NOMO-1 (cell line): ENCODE measurements around the gene SGCG.

Experiments
- DNase-seq, 2 experiments: peaks; one replicate each; lab custom pipeline; 2025; ENCODE audit not compliant: unreplicated experiment in 2 of 2; lab: John Stamatoyannopoulos, UW

Gene SGCG

DNA sequence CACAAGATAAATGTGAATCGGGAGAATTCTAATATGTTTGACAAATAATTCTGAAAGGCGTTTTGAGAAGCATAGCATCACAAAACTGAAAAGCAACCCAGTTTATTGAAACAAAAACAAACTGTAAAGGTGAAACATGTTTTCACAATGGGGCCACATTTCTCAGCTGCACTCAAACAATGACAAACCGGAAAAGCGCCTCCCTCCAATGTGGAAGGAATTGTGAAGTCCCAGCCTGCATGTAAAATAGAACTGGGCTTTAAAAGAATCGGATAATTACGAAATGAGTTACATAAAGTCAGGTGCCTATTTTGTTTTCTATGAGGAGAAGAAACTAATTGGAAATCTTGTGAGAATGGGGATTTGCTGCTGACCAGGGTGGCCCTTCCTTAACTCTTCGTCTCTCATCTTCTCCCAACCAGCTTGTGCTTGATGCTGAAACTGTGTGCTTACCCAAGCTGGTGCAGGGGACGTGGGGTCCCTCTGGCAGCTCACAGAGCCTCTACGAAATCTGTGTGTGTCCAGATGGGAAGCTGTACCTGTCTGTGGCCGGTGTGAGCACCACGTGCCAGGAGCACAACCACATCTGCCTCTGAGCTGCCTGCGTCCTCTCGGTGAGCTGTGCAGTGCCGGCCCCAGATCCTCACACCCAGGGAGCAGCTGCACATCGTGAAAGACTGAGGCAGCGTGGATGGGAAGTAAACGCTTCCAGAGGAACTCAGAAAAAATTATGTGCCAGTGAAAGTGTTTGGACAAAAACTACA is 143.3 kb downstream of the SGCG start:
- no peak for DNase-seq

DNA sequence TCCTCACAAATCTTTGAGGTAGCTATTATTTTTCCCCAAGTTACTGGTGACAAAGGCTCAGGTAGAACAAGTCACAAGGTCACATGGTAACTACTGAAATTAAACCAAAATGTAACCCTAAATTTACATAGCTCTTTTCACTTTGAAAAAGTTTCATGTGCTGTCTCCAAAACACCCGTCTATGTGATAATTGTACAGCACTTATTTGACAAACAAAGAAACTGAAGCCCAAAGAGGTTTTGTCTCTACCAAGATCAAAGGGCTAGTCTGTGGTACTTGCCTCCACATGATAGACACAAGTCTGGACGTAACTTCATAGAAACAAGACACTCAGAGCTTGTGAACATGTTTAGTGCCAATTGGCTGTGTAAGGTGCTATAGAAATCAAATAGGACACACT is 144.4 kb downstream of the SGCG start:
- no peak for DNase-seq

DNA sequence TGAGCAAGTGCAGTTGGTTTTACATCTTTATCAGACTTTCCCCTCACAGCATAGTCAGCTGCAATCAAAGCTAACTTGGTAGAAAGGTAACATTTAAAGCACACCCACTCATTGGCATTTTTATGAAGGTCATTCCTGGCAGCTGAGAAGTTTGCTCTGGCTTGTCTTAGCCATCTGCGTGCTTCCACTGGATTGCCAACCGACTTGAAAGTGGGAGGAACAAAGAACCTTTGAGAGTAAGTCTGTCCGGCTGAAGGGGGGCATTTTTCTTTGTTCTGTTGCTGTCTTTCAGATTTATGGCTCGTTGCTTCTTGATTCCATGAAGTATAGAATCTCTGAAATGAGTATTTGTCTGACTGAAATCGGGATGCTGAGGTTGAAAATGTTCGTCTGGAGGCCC is 149.6 kb downstream of the SGCG start:
- no peak for DNase-seq

DNA sequence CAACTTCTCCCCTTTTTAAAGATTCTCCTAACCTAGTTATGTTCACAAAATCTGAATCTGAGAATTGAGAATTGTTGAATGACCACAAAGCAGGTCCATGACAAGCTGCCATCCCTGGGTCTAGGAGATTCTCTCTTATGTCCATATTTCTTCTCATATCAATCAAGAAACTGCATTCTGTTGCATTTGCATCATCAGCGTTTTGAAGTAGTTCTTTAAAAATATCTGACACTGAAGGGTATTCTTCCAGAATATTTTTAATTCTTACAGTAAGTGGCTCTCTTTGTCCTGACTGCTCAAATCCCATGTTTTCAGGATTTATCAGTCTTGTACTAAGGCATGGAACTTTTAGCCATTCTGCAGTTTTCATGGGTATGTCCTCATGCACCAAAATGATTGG is 158.4 kb downstream of the SGCG start:
- no peak for DNase-seq

DNA sequence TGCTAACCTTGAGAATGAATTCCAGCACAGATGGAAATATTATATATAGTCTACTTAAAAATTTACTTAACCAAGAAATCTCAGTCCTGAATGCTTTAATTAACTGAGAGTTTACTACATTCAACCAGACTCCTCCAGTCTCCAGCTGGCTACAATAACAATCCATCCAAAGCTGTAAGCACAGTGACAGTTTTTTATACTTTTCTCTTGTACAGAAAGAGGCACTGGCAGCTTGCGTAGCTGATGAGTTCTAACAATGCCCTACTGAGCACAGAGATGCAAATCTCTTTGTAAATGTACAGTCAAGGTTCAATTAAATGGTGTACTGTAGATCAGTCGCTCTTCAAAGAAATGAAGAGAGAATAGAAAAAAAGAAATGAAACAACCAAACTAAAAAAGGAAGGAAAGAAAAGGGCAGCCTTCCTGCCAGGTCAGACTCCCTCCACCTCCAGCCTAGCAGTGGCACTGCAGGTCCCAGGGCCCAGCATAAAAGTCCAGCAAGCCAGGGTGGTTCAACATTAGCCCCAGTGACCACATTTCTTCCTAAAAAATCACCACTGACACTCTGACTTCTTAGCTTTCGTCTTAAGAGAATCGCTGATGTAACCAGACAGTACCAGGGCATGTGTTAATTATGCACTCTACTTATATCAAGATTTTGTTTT is 164.3 kb downstream of the SGCG start:
- no peak for DNase-seq

DNA sequence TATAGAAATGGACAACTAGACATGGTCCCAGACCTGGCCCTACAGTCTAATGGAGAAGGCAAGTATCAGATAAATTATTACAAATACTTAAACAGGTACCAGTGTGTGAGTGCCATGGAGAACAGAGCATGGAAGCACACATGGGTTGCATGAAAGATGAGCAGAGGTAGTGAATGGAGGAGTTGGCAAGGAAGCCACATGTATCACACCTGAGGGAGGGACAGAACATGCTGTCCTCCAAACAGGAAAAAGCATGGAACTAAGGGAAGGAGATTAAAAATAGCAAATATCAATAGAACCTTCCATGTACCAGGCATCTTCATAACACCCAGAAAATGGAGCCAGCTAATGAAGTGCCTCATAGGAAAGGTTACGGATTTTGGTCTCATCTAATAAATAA is 166.8 kb downstream of the SGCG start:
- no peak for DNase-seq

DNA sequence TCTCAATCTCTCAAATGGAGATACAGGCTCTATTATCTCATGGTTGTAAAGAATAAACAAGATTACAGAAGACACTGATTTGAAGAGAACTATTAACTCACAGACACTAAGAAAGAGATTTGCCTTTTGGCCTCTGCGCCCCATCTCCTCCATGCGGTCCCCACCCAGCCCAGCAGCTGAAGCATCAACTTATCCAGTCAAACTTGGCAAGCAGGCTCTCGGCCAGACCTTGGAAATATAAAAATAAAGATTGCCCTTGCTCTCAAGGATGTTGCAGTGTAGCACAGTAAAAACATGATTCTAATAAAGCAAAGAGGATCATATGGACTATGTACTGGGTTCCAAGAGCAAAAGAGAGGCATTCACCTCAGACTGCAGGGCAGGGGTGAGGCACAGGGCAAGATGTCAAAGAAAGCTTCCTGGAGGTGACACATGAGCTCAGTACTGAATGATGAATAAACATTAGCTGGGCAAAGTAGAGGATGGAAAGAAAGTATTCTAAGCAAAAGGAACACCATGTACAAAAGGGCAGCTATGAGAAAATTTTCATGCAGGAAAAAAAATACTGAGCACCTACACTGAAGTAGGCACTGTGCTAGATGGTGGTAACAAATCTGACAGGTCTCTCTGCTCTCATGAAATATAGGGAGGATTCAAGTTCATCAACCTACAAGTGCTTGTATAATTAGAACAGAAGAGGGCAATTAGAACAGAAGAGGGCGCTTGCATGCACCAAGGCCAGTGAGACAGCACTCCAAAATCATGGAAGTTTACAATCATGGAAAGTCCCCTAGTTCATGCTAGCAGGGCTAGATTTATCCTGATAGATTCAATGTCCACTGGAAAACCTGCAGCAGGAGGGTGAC is 167.7 kb downstream of the SGCG start:
- no peak for DNase-seq

DNA sequence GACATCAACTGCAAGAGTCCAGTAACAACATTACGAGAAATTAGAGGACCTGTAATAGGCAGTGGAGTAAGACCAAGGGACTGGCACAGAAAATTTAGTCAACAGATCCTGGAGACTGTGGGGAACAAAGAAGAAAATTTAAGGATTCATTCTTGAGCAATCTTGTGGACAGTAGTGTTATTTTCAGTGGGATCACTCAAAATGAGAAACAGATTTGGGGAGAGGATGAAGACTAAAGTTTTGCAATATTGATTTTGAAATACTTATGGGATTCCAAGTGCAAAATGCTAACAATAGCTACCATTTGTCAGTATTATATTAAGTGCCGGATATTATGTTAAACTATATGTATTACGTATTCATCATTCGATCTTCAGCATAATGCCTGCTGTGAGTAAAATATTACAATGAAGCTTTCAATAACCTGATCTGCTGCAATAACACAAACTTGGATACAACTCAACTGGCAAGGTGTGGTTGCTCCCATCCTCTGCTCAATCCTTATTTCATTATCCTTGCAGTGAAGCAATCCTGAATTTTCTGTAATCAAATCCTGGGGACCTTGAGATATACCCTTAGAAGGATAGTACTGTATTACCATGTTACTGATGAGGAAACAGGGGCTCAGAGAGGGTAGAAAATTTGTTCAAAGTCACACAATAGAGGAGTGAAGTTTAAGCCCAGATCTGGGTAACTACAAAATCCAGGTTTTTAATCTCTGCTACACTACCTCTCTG is 168.6 kb downstream of the SGCG start:
- no peak for DNase-seq

DNA sequence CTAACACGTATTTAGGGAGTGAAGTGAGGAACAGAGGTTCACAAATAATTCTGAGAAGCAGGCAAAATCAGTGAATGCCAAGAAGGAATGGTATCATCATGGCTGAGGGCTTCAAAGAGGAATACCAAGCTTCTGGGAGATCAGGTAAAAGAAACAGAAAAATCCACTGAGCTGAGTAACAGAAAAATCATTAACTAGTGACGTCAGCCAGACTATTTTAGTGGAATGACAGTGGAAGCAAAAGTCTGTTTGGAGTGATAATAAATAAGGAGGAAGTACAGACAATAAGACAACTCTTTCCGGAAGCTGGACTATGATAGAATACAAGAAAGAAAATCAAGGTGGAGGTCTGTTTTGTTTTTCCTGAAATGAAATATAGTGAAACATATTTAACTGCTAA is 169.2 kb downstream of the SGCG start:
- DNase-seq, result no peak

DNA sequence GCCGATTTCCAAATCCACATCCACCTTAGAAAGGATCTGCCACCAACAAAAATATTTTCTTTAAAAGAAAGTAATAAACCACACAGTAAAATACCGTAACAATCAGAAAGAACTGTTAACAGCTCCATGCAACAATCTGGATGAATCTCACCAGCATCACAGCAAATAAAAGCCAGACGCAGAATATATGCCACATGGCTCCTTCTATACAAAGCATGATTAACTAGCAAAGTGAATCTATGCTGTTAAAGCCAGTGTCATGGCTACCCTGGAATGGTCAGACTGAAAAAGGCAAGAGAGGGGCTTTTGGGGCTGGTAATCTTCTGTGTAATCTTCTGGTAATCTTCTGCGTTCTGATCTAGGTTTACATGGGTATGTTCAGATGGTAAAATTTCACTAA is 171.4 kb downstream of the SGCG start:
- no peak for DNase-seq

DNA sequence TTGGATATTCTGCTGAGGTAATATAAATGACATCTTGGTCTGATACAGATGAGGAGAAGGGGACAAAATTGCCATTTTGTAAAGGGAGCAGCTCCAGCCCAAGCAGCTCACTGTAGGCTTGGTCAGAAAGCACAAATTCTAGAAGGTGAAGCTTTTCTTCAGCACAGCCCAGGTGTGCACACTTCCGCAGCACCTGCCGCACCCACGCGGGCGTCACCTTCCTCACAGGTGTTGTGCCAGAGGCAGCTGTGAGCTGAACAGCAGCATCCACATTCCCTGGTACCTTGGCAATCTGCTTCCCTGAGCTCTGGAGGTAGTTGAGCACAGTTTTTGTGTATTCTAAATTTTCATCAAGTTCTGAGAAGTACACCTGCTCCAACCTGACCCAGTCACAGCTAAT is 173.7 kb downstream of the SGCG start:
- DNase-seq, result no peak

DNA sequence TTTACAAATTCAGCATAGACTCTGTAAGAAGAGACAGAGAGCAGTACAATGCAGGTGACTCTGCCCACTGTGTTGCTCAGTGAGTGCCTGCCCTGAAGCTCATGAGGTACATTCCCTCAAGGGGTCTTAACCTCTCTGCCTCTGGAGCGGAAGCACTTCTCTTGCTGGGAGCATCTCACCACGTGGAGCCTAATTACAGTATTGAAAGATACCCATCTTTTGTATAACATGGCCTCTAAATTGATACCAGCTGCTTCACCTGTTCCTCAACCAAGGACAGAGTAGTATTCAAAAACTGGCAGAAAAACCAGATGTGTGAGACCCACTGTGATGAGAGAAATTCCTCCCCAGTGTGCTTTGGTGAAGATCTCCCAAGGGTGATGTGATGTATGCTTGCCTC is 175.6 kb downstream of the SGCG start:
- DNase-seq, result no peak

DNA sequence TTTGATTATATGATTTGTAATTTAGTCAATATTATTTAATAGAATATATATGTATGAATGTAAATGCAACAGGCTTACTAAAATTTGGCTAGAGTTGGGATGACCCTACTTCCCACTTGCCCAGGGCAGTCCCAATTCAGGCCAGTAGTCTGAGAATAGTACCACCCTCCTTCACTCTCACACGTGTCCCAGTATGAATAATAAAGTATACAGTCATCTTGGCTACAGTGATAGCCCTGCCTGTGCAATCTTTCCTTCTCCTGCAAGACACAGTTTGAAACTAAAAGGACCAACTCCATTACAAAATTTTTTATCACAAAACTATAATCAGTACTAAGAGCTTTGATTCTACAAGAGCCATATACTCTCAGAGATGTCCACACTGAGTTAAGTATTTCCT is 176.6 kb downstream of the SGCG start:
- DNase-seq, result no peak

DNA sequence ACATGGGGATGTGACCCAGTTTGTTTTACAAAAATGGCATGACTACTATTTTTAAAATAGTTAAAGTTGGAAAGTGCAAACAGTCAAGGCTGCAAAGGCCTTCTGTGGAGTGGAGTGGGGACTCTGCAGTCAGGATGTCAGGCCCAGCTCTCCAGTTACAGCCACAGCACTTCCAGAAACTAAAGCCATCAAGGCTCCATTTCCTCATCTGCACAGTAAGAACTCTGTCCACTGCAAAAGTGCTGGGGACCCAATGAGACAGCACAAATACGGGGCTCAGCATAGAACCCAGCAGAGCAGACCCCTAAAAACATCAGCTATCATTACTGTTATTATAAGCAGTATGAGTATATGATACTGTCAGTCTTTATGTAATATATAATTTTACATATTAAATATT is 179.1 kb downstream of the SGCG start:
- DNase-seq, result no peak

DNA sequence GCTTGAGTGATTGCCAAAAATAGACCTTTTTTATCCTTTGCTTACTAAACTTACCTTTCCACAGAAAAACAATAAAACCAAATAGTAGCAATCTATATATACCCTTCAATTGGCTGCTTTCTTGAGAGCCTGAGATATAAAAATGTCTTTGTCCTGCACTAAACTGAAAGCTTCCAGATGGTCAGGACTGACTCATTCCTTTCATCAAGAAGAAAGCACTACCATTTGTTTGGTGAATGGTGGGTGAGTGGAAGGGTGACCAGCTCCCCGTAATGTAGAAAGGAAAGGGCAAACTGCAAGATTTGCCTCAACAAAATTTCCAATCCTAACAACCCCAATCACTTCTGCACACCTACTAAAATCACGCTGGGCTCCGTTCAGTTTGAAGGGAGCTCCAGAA is 184.9 kb downstream of the SGCG start:
- no peak for DNase-seq

DNA sequence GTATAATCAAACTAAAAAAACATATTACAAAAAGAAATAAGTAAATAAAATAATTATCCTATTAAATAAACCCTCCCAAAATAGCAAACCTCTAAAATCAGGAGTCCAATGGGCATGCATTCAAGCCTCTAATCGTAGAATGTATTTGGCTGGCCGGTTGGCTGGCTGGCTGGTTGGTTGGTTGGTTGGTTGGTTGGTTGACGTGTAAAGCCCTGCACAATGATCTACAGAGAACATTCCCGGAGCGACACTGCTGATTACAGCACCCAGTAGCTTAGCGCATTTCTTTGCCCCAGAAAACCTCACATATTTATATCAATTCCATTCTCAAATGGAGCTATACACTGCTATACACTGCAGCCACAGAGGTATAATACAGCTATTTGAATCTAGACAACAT is 187.1 kb downstream of the SGCG start:
- no peak for DNase-seq

DNA sequence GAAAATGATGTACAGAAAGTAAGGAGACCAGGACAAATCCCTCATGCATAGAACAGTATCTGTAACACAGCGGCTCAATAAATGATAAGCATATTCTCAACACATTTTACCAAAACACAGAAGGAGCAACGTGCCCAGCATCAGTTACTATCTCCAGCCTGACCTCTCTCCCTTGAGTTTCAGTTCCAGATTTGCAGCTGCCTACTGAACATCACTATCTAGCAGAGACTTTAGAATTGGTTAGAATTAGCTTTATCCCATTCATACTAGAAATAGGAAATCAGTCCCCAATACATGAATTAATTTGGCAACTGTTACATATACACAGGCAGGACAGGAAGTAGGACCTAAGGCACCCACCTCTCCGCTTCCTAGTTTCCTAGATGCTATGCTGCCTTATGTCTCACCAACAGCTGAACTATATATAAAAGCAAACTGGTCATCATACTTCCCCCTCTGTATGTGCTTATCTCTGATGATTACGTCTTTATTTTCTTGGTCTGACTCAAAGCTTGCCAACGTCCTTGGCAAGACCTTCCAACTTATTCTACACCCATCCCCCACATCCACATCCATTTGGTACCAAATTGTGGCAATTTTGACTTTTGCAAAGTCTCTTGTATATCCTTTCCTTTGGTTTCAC is 191.6 kb downstream of the SGCG start:
- DNase-seq, result peak in 1 of 2 experiments; percentile 35
